Superior temporal gyrus (tissue), 1 donor: ENCODE data around the gene TREH.

Experiments used
- DNase-seq: peaks from one replicate; pipeline ENCODE4 v3.0.0-alpha.2; 2016; ENCODE audit errors: extremely low spot score

Gene TREH

GRCh38 chr11:118648291-118648690, 31.2 kb downstream of the TREH start:
- no peak for DNase-seq

GRCh38 chr11:118646393-118646792, 33.1 kb downstream of the TREH start:
- DNase-seq = no peak

- DNase-seq = no peak
Observed at GRCh38 chr11:118645066-118645715, 34.3 kb downstream of the TREH start.

- no peak for DNase-seq
Observed at GRCh38 chr11:118644496-118644895, 35.0 kb downstream of the TREH start.

- no peak for DNase-seq
Observed at GRCh38 chr11:118643995-118644345, 35.5 kb downstream of the TREH start.

GRCh38 chr11:118643142-118643994, 36.1 kb downstream of the TREH start:
- no peak for DNase-seq

- DNase-seq = no peak
Observed at GRCh38 chr11:118641397-118642019, 37.9 kb downstream of the TREH start.

- DNase-seq = no peak
Observed at GRCh38 chr11:118640332-118641154, 38.9 kb downstream of the TREH start.

GRCh38 chr11:118639899-118640298, 39.6 kb downstream of the TREH start:
- no peak for DNase-seq

GRCh38 chr11:118638726-118639125, 40.7 kb downstream of the TREH start:
- no peak for DNase-seq

GRCh38 chr11:118636569-118637290, 42.7 kb downstream of the TREH start:
- no peak for DNase-seq

GRCh38 chr11:118635642-118636041, 43.8 kb downstream of the TREH start:
- no peak for DNase-seq

- DNase-seq = no peak
Observed at GRCh38 chr11:118635237-118635591, 44.2 kb downstream of the TREH start.

- no peak for DNase-seq
Observed at GRCh38 chr11:118634431-118635236, 44.8 kb downstream of the TREH start.

- no peak for DNase-seq
Observed at GRCh38 chr11:118633979-118634378, 45.5 kb downstream of the TREH start.

- no peak for DNase-seq
Observed at GRCh38 chr11:118633319-118633690, 46.1 kb downstream of the TREH start.

GRCh38 chr11:118632577-118633318, 46.7 kb downstream of the TREH start:
- no peak for DNase-seq

GRCh38 chr11:118631142-118631909, 48.1 kb downstream of the TREH start:
- no peak for DNase-seq
